Measurements from ENCODE around the gene CFB. TPM values are rescaled to one million over a fixed set of nuclear protein-coding genes. Genes with fewer than 3 reads are reported as not detected.
"Not testable (repeated sequence)": the region's sequence is repeated elsewhere in the genome, so short reads cannot be mapped to it uniquely, and the experiment has no call there.

Gene CFB
- total RNA-seq, 1 donor from 2014 or later: 3.9 TPM

DNA sequence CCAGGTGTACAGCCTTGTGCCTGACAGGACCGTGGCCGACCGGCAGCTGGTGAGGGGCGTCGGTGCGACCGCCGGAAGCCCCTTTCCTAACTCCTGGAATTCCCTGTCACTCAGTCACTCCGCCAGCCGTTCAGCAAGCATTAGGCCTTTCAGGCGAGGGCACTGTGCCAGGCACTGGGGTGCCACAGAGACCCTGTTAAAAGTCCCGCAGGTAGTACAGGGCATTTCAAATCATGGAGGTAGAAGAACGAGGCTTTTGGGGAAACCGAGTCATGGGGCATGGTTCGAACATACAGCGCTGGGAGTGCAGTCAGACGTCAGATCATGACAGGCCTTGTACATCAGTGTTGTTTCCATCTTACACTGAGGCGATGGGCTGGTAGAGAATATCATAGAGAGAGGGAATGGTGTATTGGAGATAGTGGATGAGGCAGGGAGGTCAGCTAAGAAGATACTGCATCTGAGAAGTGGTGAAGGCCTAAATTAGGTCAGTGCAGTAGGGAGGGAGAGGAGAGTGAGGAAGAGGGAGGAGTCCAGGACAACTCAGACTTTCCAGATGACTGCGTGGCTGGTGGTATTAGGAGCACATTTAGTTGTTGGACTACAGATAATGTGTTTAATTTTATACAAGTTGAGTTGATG is 26.9 kb downstream of the CFB start:
- Mint-ChIP-seq H3K4me3 (ENCODE audit: low read depth) (peak overlapping the region; percentile 95), H3K27me3 (no peaks in the 10 kb centered on the region), H3K36me3 (ENCODE audit: insufficient read depth) (peaks cover 22% of the 10 kb centered on the region), H3K9me3 (ENCODE audit: low read depth) (no peaks in the 10 kb centered on the region), H3K4me1 (ENCODE audit: low read depth) (peaks cover 12% of the 10 kb centered on the region), H3K27ac (peak overlapping the region; percentile 100)
- TF ChIP-seq, protein P1, sequence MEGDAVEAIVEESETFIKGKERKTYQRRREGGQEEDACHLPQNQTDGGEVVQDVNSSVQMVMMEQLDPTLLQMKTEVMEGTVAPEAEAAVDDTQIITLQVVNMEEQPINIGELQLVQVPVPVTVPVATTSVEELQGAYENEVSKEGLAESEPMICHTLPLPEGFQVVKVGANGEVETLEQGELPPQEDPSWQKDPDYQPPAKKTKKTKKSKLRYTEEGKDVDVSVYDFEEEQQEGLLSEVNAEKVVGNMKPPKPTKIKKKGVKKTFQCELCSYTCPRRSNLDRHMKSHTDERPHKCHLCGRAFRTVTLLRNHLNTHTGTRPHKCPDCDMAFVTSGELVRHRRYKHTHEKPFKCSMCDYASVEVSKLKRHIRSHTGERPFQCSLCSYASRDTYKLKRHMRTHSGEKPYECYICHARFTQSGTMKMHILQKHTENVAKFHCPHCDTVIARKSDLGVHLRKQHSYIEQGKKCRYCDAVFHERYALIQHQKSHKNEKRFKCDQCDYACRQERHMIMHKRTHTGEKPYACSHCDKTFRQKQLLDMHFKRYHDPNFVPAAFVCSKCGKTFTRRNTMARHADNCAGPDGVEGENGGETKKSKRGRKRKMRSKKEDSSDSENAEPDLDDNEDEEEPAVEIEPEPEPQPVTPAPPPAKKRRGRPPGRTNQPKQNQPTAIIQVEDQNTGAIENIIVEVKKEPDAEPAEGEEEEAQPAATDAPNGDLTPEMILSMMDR (IDR thresholded peaks at IDR 0.05; ENCODE audit: unreplicated experiment): no peak
- DNase-seq (ENCODE audit: low spot score, unreplicated experiment): no peak

DNA sequence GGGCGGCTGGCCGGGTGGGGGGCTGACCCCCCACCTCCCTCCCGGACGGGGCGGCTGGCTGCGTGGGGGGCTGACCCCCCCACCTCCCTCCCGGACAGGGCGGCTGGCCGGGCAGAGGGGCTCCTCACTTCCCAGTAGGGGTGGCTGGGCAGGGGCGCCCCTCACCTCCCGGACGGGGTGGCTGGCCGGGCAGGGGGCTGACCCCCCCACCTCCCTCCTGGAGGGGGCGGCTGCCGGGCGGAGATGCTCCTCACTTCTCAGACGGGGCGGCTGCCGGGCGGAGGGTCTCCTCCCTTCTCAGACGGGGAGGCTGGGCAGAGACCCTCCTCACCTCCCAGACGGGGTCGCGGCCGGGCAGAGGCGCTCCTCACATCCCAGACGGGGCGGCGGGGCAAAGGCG is 30.2 kb downstream of the CFB start:
- H3K4me3 Mint-ChIP-seq (ENCODE audit: low read depth); H3K9me3 Mint-ChIP-seq (ENCODE audit: low read depth); DNase-seq (ENCODE audit: low spot score, unreplicated experiment); H3K27me3 Mint-ChIP-seq; H3K27ac Mint-ChIP-seq: not testable (repeated sequence)
- Mint-ChIP-seq H3K36me3 (ENCODE audit: insufficient read depth) (peaks cover 24% of the 10 kb centered on the region), H3K4me1 (ENCODE audit: low read depth) (peaks cover 12% of the 10 kb centered on the region)

DNA sequence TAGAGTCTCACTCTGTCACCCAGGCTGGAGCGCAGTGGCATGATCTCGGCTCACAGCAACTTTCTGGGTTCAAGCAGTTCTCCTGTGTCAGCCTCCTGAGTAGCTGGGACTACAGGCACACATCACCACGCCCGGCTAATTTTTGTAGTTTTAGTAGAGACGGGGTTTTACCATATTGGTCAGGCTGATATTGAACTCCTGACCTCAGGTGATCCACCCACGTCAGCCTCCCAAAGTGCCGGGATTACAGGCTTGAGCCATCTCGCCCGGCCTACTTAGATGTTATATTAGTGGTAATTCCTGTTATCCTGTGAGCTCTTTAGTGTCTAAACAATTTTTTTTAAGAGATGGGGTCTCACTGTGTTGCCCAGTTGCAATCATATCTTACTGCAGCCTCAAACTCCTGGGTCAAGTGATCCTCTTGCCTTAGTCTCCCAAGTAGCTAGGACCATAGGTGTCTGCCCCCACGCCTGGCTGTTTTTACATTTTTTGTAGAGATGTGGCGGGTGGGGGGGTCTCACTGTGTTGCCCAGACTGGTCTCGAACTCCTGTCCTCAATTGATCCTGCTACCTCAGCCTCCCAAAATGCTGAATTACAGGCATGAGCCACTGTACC is 32.0 kb downstream of the CFB start:
- Mint-ChIP-seq H3K27me3 (no peaks in the 10 kb centered on the region), H3K36me3 (ENCODE audit: insufficient read depth) (peaks cover 21% of the 10 kb centered on the region), H3K4me3 (ENCODE audit: low read depth) (no peak overlapping the region), H3K4me1 (ENCODE audit: low read depth) (peaks cover 5% of the 10 kb centered on the region), H3K27ac (no peak overlapping the region), H3K9me3 (ENCODE audit: low read depth) (no peaks in the 10 kb centered on the region)
- DNase-seq (ENCODE audit: low spot score, unreplicated experiment): no peak
- TF ChIP-seq, protein P1 (IDR thresholded peaks at IDR 0.05; ENCODE audit: unreplicated experiment): no peak

DNA sequence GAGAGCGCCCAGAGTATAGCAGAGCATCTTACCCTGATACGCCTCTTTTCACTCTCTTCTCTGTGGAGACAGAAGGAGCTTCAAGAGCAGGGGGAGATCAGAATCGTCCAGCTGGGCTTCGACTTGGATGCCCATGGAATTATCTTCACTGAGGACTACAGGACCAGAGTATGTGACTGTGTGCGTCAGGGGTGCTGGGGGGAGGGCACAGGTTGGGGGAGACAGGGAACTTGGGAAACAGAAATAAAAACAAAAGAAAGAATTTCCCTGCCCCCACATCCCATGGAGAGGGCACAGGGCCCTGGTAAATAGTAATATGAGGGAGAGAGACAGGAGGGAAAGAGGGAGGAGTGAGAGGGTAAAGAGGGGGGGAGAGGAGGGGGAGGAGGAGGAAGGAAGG is 32.9 kb downstream of the CFB start:
- Mint-ChIP-seq H3K27ac (no peak overlapping the region), H3K4me3 (ENCODE audit: low read depth) (no peak overlapping the region), H3K9me3 (ENCODE audit: low read depth) (no peaks in the 10 kb centered on the region), H3K36me3 (ENCODE audit: insufficient read depth) (peaks cover 21% of the 10 kb centered on the region), H3K27me3 (no peaks in the 10 kb centered on the region), H3K4me1 (ENCODE audit: low read depth) (no peaks in the 10 kb centered on the region)
- TF ChIP-seq, protein P1 (IDR thresholded peaks at IDR 0.05; ENCODE audit: unreplicated experiment): no peak
- DNase-seq (ENCODE audit: low spot score, unreplicated experiment): no peak

DNA sequence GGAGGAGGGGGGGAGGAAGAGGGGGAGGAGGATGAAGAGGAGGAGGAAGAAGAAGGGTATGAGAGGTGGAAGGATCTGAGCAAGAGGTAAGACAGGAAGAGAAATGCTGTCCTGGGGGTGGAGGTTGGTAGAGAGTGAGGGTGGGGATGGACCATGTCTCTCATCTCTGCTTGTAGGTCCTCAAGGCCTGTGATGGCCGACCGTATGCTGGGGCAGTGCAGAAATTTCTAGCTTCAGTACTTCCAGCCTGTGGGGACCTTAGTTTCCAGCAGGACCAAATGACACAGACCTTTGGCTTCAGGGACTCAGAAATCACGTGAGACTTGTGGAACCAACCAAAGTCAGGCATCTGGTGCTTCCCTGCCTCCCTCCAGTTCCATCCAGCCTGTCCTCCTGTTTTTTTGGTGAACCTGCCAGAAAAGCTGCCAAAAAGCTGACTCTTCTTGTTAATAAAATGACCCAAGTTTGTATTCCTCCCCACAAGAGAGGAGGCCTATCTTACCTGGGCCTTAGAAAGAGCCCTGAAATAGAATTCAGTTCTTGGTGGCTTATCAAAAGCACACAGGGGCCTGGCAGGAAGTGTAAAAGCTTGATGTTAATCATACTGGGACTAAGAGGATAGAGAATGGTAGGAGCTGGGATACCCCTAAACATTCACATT is 33.5 kb downstream of the CFB start:
- Mint-ChIP-seq H3K36me3 (ENCODE audit: insufficient read depth) (peaks cover 17% of the 10 kb centered on the region), H3K4me1 (ENCODE audit: low read depth) (no peaks in the 10 kb centered on the region), H3K9me3 (ENCODE audit: low read depth) (no peaks in the 10 kb centered on the region), H3K27me3 (no peaks in the 10 kb centered on the region), H3K4me3 (ENCODE audit: low read depth) (no peak overlapping the region), H3K27ac (no peak overlapping the region)
- DNase-seq (ENCODE audit: low spot score, unreplicated experiment): no peak
- TF ChIP-seq, protein P1 (IDR thresholded peaks at IDR 0.05; ENCODE audit: unreplicated experiment): no peak

DNA sequence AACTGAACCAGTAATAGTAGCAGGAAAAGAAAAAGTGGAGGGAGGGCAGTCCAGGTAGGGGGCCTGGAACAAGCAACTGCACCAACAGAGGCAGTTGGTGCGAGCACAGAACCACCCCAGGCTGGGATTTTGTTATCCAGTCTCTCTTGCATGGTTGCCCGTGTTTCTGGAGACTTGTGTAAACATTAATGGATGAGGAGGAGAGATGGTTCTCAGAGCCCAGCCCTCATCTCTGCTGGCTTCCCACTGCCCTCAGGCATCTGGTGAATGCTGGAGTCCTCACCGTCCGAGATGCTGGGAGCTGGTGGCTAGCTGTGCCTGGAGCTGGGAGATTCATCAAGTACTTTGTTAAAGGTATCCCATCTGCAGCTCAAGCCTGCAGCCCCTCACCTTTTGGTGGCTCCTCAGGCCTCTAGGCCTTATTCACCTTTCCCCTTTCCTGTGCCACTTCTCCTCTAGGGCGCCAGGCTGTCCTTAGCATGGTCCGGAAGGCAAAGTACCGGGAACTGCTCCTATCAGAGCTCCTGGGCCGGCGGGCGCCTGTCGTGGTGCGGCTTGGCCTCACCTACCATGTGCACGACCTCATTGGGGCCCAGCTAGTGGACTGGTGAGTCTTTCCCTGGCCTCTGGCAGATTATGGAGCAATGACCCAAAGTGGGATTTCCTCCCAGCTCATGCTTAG is 34.4 kb downstream of the CFB start:
- not testable (repeated sequence) for H3K9me3 Mint-ChIP-seq (ENCODE audit: low read depth); H3K4me3 Mint-ChIP-seq (ENCODE audit: low read depth); H3K4me1 Mint-ChIP-seq (ENCODE audit: low read depth); H3K27me3 Mint-ChIP-seq; H3K27ac Mint-ChIP-seq; DNase-seq (ENCODE audit: low spot score, unreplicated experiment)
- peaks cover 10% of the 10 kb centered on the region for H3K36me3 Mint-ChIP-seq (ENCODE audit: insufficient read depth)

DNA sequence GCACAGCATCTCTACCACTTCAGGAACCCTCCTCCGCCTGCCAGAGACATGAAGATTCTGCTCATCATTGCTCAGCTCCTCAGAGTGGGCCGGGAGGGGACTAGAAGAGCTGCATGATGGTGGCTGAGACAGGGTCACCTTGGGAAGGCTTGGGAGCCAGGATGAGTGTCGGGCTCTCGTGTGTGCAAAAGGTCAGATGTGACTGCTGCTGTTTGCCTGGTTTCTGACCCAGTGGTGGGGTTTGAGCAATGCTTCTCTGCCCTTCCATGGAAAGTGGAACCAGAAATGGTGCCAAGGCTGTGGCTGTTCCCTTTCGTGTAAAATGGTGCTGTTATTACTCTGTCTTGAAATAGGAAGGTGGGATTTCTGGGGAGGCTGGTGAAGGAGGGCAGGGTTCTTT is 35.1 kb downstream of the CFB start:
- not testable (repeated sequence) for DNase-seq (ENCODE audit: low spot score, unreplicated experiment); H3K27ac Mint-ChIP-seq; H3K4me1 Mint-ChIP-seq (ENCODE audit: low read depth); H3K9me3 Mint-ChIP-seq (ENCODE audit: low read depth); H3K4me3 Mint-ChIP-seq (ENCODE audit: low read depth); H3K36me3 Mint-ChIP-seq (ENCODE audit: insufficient read depth); H3K27me3 Mint-ChIP-seq

DNA sequence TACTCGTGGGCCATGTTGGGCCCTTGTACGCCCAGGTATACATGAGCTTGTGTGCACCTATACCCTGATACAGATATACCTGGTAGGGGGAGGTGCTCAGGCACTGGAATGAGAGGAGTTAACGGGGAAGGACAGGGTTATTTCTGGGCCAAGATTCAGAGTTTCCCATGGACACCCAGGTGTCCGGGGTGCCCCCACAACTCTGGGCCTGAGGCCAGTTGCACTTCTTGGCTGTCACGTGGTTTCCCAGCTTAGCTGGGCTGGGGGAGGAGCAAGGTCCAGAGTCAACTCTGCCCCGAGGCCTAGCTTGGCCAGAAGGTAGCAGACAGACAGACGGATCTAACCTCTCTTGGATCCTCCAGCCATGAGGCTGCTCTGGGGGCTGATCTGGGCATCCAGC is 35.8 kb downstream of the CFB start, which contains the start of gene C4A:
C4A (plus strand) TSS at position 314 of the 400 bp plus-strand sequence; CDS start at position 365, 51 bp downstream.
- not testable (repeated sequence) for H3K9me3 Mint-ChIP-seq (ENCODE audit: low read depth); H3K36me3 Mint-ChIP-seq (ENCODE audit: insufficient read depth); H3K4me1 Mint-ChIP-seq (ENCODE audit: low read depth); H3K27ac Mint-ChIP-seq; H3K27me3 Mint-ChIP-seq; H3K4me3 Mint-ChIP-seq (ENCODE audit: low read depth); DNase-seq (ENCODE audit: low spot score, unreplicated experiment)
